Inflammatory macrophage treated with lipopolysaccharide for 1 hour (primary cell): ENCODE results near the gene CHKA.
A peak's percentile ranks its signal among the peaks of the same experiment; 100 is the strongest.

Source experiments
- DNase-seq, 2 donors: peaks; one replicate each; pipeline ENCODE4 v3.0.0-alpha.2; 2020 to 2022

CHKA gene

GRCh38 chr11:68142441-68143309 lies 21.5 kb upstream of the CHKA start:
- DNase-seq, result no peak

DNA sequence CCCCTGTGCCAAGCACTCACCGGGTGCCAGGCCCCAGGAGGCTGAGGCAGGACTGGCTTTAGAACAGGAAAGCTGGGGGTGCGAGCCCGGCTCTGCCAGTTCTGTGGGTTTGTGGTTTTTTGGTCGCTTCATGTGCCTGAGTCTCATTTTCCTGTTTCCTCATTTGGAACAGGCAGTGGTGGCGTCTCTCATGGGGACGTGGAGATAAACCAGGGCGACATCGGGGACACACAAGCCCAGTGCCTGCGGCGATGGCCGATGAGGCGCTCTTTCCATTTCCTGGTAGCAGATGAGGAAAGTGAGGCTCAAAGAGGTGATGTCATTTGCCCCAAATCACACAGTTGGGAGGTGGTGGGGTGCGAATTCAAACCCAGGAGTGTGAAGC lies 20.8 kb upstream of the CHKA start:
- DNase-seq, result peak; percentile 54 to 60

DNA sequence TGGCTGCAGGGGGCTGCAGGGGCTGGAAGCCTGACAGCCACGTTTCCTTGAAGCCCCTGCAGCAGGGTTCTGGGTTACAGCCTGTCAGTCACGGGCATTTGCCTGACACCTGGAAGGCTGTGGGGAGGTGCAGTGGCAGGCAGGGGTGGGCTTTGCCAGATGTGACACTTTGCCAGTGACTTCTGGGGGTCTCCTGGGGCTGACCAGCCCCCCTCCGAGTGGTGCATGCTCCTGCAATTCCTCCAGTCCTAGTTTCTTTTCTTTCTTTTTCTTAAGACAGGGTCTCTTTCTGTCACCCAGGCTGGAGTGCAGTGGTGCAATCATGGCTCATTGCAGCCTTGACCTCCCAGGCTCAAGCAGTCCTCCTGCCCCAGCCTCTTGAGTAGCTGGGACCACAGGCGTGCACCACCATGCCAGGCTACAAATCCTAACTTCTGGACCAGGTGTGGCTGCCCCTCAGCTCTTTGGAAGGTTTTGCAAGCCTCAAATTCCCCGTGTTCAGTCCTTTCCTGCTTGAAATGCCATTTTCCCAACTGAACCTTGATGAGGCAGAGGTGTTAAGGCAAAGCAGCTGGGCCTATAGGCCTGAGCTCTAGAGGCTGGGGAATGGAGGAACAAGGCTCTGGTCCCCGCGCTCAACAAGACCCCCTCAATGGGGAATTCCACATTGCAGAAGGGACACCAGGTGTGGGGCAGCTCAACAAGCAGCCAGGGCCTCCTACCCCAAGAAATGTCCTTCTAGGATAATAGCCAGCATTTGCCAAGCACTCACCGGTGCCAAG lies 20.2 kb upstream of the CHKA start:
- DNase-seq, result no peak

- DNase-seq, result no peak
Observed at GRCh38 chr11:68140496-68141245, 19.5 kb upstream of the CHKA start.

DNA sequence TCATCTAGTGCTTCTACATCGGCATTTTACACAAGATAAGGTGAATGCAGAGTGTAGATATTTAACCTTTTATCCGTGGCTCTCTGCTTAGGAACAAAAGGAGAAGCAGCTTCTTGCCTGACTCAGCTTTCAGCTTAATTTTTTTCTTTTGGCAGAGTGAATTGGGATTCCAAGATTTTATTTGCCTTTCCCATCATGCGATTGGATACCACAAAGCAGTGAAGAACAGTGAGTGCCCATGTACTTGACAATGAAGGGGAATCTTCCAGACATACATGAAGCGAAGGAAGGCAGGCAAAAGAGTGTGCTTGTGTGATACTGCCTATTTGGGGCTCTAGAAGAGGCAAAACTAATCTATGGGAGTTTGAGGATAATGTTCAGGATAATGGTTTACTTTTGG lies 17.0 kb upstream of the CHKA start:
- DNase-seq, result no peak

DNA sequence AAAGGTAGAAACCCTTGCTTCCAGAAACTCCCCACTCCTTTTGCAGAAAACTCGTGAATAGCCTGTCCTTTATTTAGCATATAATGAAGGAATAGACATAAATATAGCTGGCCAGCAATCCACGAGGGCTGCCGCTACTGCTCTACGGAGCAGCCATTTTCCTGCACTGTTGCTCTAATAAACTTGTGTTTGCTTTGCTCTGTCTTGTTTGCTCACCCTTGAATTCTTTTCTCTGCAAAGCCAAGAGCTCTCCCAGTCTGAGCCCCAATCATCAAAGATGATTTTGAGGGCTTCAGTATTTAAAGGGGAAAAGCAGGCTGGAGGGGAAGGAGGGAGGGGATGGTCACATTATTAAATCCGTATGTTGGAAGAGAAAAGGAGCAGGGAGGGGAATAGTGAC lies 16.6 kb upstream of the CHKA start:
- no peak for DNase-seq

DNA sequence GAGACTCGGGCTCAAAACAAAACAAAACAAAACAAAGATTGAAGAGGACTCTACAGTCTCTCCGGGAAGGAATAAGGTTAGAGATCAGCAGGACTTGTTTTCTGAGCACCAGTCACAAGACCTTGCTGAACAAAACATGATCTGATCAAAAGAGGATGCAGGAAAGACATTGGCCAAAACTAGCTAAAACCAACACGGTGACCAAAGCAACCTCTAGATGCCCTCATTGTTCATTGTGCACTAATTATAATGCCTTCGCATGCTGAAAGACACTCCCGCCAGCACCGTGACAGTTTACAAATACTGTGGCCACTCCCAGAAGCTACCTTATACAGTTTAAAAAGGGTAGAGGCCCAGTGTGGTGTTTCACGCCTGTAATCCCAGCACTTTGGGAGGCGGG lies 15.7 kb upstream of the CHKA start:
- DNase-seq, result no peak

DNA sequence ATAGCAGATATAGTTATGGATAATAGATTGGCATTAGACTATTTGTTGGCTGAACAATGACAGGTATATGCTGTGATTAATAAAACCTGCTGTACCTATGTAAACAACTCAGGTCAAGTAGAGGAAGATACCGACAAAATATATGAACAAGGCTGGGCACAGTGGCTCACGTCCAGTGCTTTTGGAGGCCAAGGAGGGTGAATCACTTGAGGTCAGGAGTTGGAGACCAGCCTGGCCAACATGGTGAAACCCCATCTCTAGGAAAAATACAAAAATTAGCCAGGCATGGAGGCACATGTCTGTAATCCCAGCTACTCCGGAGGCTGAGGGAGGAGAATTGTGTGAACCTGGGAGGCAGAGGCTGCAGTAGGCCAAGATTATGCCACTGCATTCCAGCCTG lies 14.0 kb upstream of the CHKA start:
- no peak for DNase-seq

DNA sequence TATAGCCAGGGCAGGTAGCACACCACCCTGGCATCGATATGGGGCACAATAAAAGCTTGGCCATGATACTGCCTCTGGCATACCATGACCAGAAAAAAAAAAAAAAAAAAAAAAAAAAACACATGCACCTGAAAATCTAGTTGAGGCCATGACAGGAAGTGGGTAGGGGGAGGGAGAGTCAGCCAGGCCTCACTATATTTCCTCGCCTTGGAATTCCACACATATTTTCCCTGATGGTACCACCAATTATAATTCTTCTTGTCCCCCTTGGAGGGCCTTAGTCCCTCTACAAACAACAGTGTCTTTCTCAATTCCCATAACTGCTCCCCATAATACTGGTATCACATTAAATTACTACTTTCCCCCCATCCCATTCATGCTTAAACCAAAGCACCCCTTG lies 12.6 kb upstream of the CHKA start:
- DNase-seq, result no peak

DNA sequence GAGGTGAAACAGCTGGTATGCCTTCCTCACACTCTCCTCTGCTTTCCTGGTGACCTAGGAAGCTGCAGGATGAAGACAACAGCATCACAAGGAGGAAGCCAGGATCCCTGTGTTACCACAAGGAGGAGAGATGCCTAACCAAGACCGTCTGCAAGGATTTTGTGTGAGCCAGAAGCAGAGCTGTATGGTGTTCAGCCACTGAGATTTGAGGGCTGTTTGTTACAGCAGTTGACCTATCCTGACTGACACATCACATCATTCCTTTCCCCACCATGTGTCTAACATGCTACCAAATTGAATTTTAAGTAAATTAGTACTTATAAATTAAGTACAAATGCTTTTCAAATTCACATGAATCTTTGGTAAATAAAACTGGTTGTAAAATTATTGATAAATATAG lies 8.9 kb upstream of the CHKA start:
- DNase-seq, result no peak

DNA sequence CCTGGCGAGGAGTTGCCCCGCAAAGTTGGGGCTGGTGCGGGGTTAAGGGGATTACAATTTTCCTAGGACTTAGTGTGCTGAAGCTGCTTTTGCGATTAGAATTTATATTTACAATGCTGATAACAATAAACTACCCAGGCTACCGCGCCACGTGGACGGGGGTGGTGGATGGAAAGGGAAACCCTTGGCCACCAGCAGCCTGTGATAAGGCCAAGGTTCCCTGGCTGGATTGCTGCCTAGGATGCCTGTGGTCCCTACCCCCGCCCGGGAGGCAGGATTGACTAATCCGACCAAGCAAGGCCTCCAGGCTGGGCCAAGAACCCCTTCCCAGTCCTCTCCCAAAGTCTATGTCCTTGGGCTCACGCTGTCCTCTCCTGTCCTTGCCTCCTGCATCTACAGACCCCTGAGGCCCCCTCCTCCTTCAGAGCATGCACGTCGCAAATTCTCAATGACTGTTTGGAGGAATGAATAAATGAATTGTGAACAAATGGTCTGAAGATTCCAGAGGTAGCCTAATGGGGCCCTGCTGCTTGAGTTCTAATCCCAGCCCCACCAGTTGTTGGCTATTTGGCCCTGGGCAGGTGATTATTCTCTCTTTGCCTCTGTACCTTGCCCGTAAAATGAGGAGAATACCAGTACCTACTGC lies 7.6 kb upstream of the CHKA start:
- DNase-seq, result no peak

DNA sequence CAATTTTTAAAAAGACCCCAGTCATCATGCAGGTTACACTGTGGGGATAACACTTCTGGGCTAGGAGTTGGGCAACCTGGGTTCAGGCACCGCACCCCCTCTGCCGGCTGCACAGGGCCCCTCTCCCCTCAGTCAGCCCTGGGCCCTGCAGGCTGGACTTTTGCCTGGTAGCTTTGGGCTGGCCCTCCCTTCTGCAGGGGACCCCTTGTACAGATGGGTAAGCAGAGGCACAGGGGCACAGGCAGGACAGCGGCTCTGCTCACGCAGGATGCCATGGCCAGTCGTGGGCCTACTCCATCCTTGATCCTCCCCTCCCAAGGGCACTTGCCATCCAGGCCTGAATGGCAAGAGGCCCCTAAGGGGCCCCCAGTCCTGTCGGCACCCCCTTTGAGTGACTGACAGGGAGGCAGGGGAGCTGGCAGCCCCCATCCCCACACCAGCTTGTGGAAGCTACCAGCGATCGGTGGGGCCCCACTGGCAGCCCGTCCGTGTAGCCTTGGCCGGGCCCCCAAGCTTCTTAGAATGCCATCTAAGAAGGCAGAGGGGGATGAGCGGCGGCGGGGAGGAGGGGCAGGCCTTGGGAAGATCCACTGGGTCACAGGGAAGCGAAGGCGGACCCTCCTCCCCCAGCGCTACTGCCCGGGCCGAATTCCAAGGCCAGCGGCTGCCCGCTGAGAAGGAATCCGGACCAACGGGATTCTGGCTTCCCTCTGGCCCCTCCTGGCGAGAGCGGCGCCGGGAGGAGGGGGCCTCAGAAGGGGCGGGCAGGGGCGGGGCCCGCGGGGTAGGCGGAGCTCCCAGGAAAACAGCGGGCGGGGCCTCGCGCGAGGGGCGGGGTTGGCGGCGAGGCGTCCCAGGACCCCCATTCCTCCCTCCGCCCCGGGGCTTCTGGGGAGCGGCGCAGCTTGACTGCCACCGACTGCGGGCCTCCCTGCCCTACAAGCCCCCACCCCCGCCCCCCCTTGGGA lies 6.8 kb upstream of the CHKA start:
- no peak for DNase-seq

DNA sequence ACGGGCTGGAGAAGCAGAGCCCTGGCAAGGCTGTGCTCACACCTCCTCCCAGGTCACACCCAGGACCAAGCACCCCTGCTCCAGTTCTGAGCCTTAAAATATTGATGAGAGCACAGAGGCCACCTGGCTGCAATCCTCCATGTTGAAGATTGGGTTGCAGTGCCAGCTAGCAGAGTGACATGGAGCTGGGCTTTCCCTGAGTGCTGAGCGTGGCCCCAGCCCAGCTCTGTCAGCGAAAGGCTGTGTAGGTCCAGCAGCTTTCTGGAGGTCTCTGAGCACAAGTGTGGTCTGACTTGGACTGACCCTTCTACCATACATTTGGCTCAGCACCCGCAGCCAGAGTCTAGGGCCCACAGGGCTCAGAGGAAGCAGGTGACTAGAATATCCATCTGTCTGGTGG lies 4.0 kb upstream of the CHKA start:
- DNase-seq, result no peak

DNA sequence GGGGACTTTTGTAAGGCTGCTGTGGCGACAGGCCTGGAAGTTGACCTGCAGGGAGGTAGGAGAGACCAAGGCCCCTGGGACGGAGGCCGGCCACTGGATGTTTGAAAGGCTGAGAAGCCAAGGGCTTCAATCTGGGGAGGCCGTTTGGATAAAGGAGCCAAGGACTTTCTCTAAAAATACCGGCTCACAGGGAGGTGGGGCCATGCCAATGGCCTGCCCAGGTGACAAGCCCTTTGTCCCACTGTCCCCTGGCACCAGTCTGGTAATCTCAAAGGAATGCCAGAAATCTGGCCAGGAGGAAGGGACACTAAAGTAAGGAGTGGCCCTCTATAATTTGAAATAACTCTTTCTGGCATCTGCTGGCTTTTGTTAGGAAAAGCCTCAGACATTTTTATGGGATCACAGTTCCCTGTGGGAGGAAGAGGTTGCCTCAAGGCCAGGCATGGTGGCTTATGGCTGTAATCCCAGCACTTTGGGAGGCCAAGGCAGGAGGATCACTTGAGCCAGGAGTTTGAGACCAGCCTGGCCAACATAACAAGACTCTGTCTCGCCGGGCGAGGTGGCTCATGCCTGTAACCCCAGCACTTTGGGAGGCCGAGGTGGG lies 1.9 kb upstream of the CHKA start:
- DNase-seq, result no peak

GRCh38 chr11:68120273-68121066 lies 718 bp downstream of the CHKA start:
- no peak for DNase-seq

DNA sequence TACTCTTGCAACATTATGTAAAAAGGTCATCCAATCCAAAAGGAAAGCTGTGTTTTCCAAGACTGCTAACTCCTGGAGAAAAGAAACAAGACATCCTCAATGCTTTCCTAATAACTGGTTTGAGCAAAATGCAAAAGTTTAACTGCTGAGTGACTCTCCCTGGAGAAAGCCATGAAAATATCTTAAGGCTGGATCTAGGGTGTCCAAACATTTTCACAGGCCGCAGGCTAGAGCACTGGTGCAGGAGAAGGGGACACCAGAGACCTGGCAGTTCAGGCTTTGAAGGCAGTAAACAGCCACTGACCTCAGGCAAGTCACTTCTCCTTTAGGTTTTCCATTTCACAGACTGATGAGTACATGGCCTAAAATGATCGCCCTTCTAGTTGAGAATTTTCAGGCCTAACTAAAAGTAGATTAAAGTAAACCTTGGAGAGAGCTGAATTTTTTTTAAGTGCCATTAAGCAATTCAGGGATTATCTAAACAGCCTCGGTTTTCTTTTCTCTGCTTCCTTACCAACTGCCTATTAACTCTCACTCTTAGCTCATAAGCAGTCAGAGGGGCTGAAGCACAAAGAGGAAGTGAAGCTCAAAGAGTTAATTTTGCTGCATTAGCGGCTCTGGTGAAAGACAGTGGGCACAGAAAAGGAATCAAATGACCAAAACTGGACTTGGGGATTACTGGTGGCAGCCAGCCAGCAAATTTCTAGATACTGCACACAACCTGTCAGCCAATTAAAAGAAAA lies 2.3 kb downstream of the CHKA start:
- peak; percentile 71 to 89 for DNase-seq

DNA sequence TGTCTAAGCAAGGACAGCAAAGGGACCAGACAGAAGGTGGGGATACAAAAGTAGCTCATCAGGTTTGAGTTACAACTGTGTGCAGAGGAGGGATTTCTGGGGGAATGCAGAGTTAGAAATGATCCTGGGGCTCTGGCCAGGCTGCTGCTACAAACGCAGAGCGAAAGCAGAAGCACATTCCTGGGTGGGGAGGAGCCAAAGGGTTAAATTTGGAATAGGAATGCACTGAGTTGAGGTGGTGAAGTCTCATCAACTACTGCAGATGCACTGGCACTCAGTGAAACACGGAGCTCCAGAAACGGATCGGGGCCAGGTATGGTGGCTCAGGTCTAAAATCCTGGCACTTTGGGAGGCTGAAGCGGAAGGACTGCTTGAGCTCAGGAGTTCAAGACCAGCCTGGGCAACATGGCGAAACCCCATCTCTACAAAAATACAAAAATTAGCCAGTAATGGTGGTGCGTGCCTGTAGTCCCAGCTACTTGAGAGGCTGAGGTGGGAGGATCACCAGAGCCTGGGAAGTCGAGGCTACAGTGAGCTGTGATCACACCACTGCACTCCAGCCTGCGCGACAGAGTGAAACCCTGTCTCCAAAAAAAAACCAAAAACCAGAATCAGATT lies 3.2 kb downstream of the CHKA start:
- no peak for DNase-seq

DNA sequence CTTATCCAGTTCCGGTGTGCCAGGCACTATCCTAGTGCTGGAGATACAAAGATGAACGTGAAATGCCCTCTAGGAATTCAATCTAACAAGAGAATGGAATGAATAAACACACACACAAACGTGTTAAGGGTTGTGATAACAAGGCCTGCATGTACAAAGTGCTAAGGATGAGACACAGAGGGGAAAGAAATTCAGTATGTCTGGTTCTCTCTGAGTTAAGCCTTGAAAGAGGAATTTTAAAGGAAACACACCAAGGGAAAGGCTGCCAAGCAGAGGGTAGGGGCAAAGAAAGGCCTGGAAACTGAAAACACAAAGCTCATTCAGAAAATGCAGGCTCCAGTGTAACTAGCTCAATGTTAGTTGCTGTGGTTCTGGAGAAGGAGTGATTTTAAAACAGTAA lies 4.2 kb downstream of the CHKA start:
- no peak for DNase-seq

GRCh38 chr11:68116126-68116525 lies 5.1 kb downstream of the CHKA start:
- DNase-seq, result no peak
